HepG2 (cell line): ENCODE data around the gene PDHX. TPM values are rescaled to one million over a fixed set of nuclear protein-coding genes. Genes with fewer than 3 reads are reported as not detected.

Source experiments
- ARHGAP35 ChIP-seq: sonication (generic); formaldehyde crosslinking; IDR thresholded peaks from 2 replicates; pipeline ENCODE4 v1.9.0; 2022; ENCODE audit warnings: mild to moderate bottlenecking, inconsistent platforms, moderate library complexity, missing genetic modification reagents, borderline replicate concordance
- FOSL1 ChIP-seq: sonication (generic); formaldehyde crosslinking; IDR thresholded peaks from 2 replicates; pipeline ENCODE4 v1.9.0; 2021; ENCODE audit warnings: missing genetic modification reagents, borderline replicate concordance
- FOXJ3 ChIP-seq: sonication (generic); formaldehyde crosslinking; IDR thresholded peaks from 2 replicates; pipeline ENCODE4 v1.4.0; 2020; ENCODE audit warnings: missing genetic modification reagents, mild to moderate bottlenecking, borderline replicate concordance
- HCFC1 ChIP-seq: fragments of 150-350 bp; IDR thresholded peaks from 2 replicates; pipeline ENCODE4 v1.6.1; 2014; ENCODE audit warnings: low read depth, low read length
- KLF15 ChIP-seq: sonication (generic); formaldehyde crosslinking; IDR thresholded peaks from 2 replicates; pipeline ENCODE4 v1.8.1; 2023; ENCODE audit warnings: borderline replicate concordance, mild to moderate bottlenecking, inconsistent platforms, missing genetic modification reagents, mixed read lengths
- MAFK ChIP-seq, 2 experiments: IDR thresholded peaks in 1 of 2; conservative IDR thresholded peaks in 1 of 2; 2 replicates each; pipeline ENCODE4 v1.6.1; 2011; ENCODE audit warnings: improper control_type of control experiment in 2 of 2, low read length in 2 of 2
- NCOA2 ChIP-seq: sonication (generic); formaldehyde crosslinking; IDR thresholded peaks from 2 replicates; pipeline ENCODE4 v1.8.0; 2022; ENCODE audit warnings: inconsistent platforms
- RARG ChIP-seq: sonication (generic); formaldehyde crosslinking; IDR thresholded peaks from 2 replicates; pipeline ENCODE4 v1.4.0; 2020; ENCODE audit warnings: low read depth, mild to moderate bottlenecking, missing genetic modification reagents
- SOX13 ChIP-seq, 3 experiments: fragments of 450-650 bp in 1 of 3; sonication (generic) in 1 of 3; formaldehyde crosslinking in 1 of 3; IDR thresholded peaks in 2 of 3; conservative IDR thresholded peaks in 1 of 3; 2 replicates each; pipeline versions ENCODE4 v1.5.0 to v1.6.1; 2016 to 2020; ENCODE audit warnings: antibody characterized with exemption in 1 of 3, mild to moderate bottlenecking in 1 of 3, missing compliant biosample characterization in 1 of 3, missing genetic modification reagents in 1 of 3, moderate library complexity in 1 of 3
- TCF7 ChIP-seq: sonication (generic); IDR thresholded peaks from 2 replicates; pipeline ENCODE4 v1.6.1; 2016; ENCODE audit warnings: antibody characterized with exemption, low read depth
- ZBTB1 ChIP-seq: sonication (generic); formaldehyde crosslinking; IDR thresholded peaks from 2 replicates; pipeline ENCODE4 v1.4.0; 2020; ENCODE audit warnings: missing genetic modification reagents, borderline replicate concordance
- ZKSCAN5 ChIP-seq: sonication (generic); formaldehyde crosslinking; IDR thresholded peaks from 2 replicates; pipeline ENCODE4 v1.5.1; 2020; ENCODE audit warnings: mild to moderate bottlenecking, missing genetic modification reagents
- ZNF281 ChIP-seq: sonication (generic); formaldehyde crosslinking; IDR thresholded peaks from 2 replicates; pipeline ENCODE4 v1.4.0; 2020; ENCODE audit warnings: missing genetic modification reagents, borderline replicate concordance
- ZNF710 ChIP-seq: sonication (generic); formaldehyde crosslinking; IDR thresholded peaks from 2 replicates; pipeline ENCODE4 v1.5.0; 2020; ENCODE audit warnings: mild to moderate bottlenecking, missing genetic modification reagents, borderline replicate concordance
- ZNF713 ChIP-seq: sonication (generic); formaldehyde crosslinking; IDR thresholded peaks from 2 replicates; pipeline ENCODE4 v1.4.0; 2020; ENCODE audit warnings: mild to moderate bottlenecking, missing genetic modification reagents
- polyA plus RNA-seq, 8 experiments: library from polyadenylated mRNA; depleted of rRNA in 3 of 8; stranded (reverse) in 7 of 8; unstranded in 1 of 8; fragments of >200 nt; fragmentation: Illumina TruSeq in 4 of 8; extraction: Trizol in 4 of 8; gene quantifications; 2 replicates each; pipeline versions ENCODE4 v1.2.1 to v1.2.3, GENCODE V29; 2011 to 2016; ENCODE audit warnings: low read depth in 4 of 8, missing spikeins in 1 of 8, mixed read lengths in 1 of 8; ENCODE audit not compliant: insufficient read depth in 1 of 8
- total RNA-seq, 5 experiments: library from RNA; depleted of rRNA; stranded (reverse); fragments of >200 nt; fragmentation: Illumina TruSeq; extraction: Trizol; gene quantifications; 2 replicates each; pipeline ENCODE4 v1.2.3, GENCODE V29; 2016; ENCODE audit warnings: low read depth in 1 of 5
- TF ChIP-seq, protein P1 (sequence below): sonication (generic); formaldehyde crosslinking; IDR thresholded peaks from 2 replicates; pipeline ENCODE4 v1.8.1; 2023; ENCODE audit warnings: missing genetic modification reagents, mild to moderate bottlenecking, borderline replicate concordance

PDHX gene
- total and polyA plus RNA-seq, 2 of the 13 experiments (the other 11 are each of a cell fraction or from before 2014, with no cell fraction given) = 41.0 to 73.8 TPM

- peak; percentile 25; the same call in 1 of the 2 replicates for TF ChIP-seq ZNF281 (CRISPR knock-in tag)
- no peak for TF ChIP-seq ZNF713
- no peak for TF ChIP-seq RARG (CRISPR knock-in tag)
- no peak for TF ChIP-seq HCFC1
- no peak for TF ChIP-seq ARHGAP35 (CRISPR knock-in tag)
- TF ChIP-seq TCF7 = no peak
- no peak for TF ChIP-seq ZKSCAN5
- TF ChIP-seq ZBTB1 (CRISPR knock-in tag) = no peak
- TF ChIP-seq, protein P1, sequence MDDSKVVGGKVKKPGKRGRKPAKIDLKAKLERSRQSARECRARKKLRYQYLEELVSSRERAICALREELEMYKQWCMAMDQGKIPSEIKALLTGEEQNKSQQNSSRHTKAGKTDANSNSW (CRISPR knock-in tag) = no peak
- no peak for TF ChIP-seq SOX13 (IDR thresholded peaks at IDR 0.05)
- peak in 1 of 2 experiments; percentile 53; a peak in 2 of 4 replicates for TF ChIP-seq SOX13 (CRISPR knock-in tag; conservative IDR thresholded peaks at IDR 0.05 in 1 of 2, IDR thresholded peaks at IDR 0.05 in 1 of 2)
- TF ChIP-seq FOSL1 (CRISPR knock-in tag) = peak; percentile 74; the same call in 1 of the 2 replicates
- no peak for TF ChIP-seq KLF15
- peak; percentile 54 to 55; a peak in 3 of 4 replicates for TF ChIP-seq MAFK (conservative IDR thresholded peaks at IDR 0.05 in 1 of 2, IDR thresholded peaks at IDR 0.05 in 1 of 2; ENCODE audit: low read length in 2 of 2)
- 0 out of 2 replicates have a peak, but pooled peaks have one; percentile 29 for TF ChIP-seq ZNF710 (CRISPR knock-in tag)
- 0 out of 2 replicates have a peak, but pooled peaks have one; percentile 10 for TF ChIP-seq NCOA2 (CRISPR knock-in tag)
- no peak for TF ChIP-seq FOXJ3 (CRISPR knock-in tag)
Measured at GRCh38 chr11:34907934-34908593, 8.4 kb upstream of the PDHX start (continued).
